ENCODE data around the gene CAB39L. TPM values are rescaled to one million over a fixed set of nuclear protein-coding genes. Genes with fewer than 3 reads are reported as not detected.
"Not testable (repeated sequence)": the region's sequence is repeated elsewhere in the genome, so short reads cannot be mapped to it uniquely, and the experiment has no call there.

Gene CAB39L
- total RNA-seq, 1 donor: 1.3 TPM

- DNase-seq (ENCODE audit: low read depth in 2 of 3, low spot score in 2 of 3): no peak
These were observed 90.0 kb downstream of the CAB39L start for GRCh38 chr13:49353908-49354307.

GRCh38 chr13:49351871-49352270 lies 92.0 kb downstream of the CAB39L start:
- DNase-seq (ENCODE audit: low read depth in 2 of 3, low spot score in 2 of 3): no peak

- no peak for DNase-seq (ENCODE audit: low read depth in 2 of 3, low spot score in 2 of 3)
These were observed 95.1 kb downstream of the CAB39L start for GRCh38 chr13:49348751-49349150.

- no peak for DNase-seq (ENCODE audit: low read depth in 2 of 3, low spot score in 2 of 3)
These were observed 96.0 kb downstream of the CAB39L start for GRCh38 chr13:49347650-49348385.

- no peak for DNase-seq (ENCODE audit: low read depth in 2 of 3, low spot score in 2 of 3)
These were observed 97.4 kb downstream of the CAB39L start for GRCh38 chr13:49346460-49346859.

- DNase-seq (ENCODE audit: low read depth in 2 of 3, low spot score in 2 of 3): no peak
These were observed 100.1 kb downstream of the CAB39L start for GRCh38 chr13:49343731-49344130.

- no peak for DNase-seq (ENCODE audit: low read depth in 2 of 3, low spot score in 2 of 3)
These were observed 100.6 kb downstream of the CAB39L start for GRCh38 chr13:49343255-49343654.

GRCh38 chr13:49342454-49342853 lies 101.4 kb downstream of the CAB39L start:
- no peak for DNase-seq (ENCODE audit: low read depth in 2 of 3, low spot score in 2 of 3)

GRCh38 chr13:49341941-49342340 lies 101.9 kb downstream of the CAB39L start:
- no peak for DNase-seq (ENCODE audit: low read depth in 2 of 3, low spot score in 2 of 3)

- DNase-seq (ENCODE audit: low read depth in 2 of 3, low spot score in 2 of 3): no peak
These were observed 102.3 kb downstream of the CAB39L start for GRCh38 chr13:49341517-49341916.

- DNase-seq (ENCODE audit: low read depth in 2 of 3, low spot score in 2 of 3): no peak
These were observed 103.7 kb downstream of the CAB39L start for GRCh38 chr13:49340161-49340560.

GRCh38 chr13:49336655-49337054 lies 107.2 kb downstream of the CAB39L start:
- DNase-seq (ENCODE audit: low read depth in 2 of 3, low spot score in 2 of 3): no peak

- no peak for DNase-seq (ENCODE audit: low read depth in 2 of 3, low spot score in 2 of 3)
These were observed 113.4 kb downstream of the CAB39L start for GRCh38 chr13:49330546-49330864.

GRCh38 chr13:49329831-49330545 lies 113.9 kb downstream of the CAB39L start:
- DNase-seq (ENCODE audit: low read depth in 2 of 3, low spot score in 2 of 3): no peak

GRCh38 chr13:49327145-49327544 lies 116.7 kb downstream of the CAB39L start:
- DNase-seq (ENCODE audit: low read depth in 2 of 3, low spot score in 2 of 3): not testable (repeated sequence)

GRCh38 chr13:49326222-49326917 lies 117.5 kb downstream of the CAB39L start:
- no peak for DNase-seq (ENCODE audit: low read depth in 2 of 3, low spot score in 2 of 3)

GRCh38 chr13:49323344-49323743 lies 120.5 kb downstream of the CAB39L start:
- DNase-seq (ENCODE audit: low read depth in 2 of 3, low spot score in 2 of 3): no peak

GRCh38 chr13:49322702-49323101 lies 121.2 kb downstream of the CAB39L start:
- DNase-seq (ENCODE audit: low read depth in 2 of 3, low spot score in 2 of 3): no peak

GRCh38 chr13:49320975-49321374 lies 122.9 kb downstream of the CAB39L start:
- no peak for DNase-seq (ENCODE audit: low read depth in 2 of 3, low spot score in 2 of 3)

- DNase-seq (ENCODE audit: low read depth in 2 of 3, low spot score in 2 of 3): no peak
These were observed 123.9 kb downstream of the CAB39L start for GRCh38 chr13:49319951-49320350.

GRCh38 chr13:49319551-49319950 lies 124.3 kb downstream of the CAB39L start:
- DNase-seq (ENCODE audit: low read depth in 2 of 3, low spot score in 2 of 3): peak in 1 of 3 donors; percentile 21

Measured in hematopoietic multipotent progenitor cell (in vitro differentiated cells).